HL-60 (cell line): Measurements from ENCODE around the gene SRGAP2B.
"Not testable (repeated sequence)": the region's sequence is repeated elsewhere in the genome, so short reads cannot be mapped to it uniquely, and the experiment has no call there.

ENCODE experiments used
- GABPA ChIP-seq: IDR thresholded peaks from 2 replicates; pipeline ENCODE4 v1.6.1; 2012; ENCODE audit warnings: low read depth
- POLR2AphosphoS5 ChIP-seq: IDR thresholded peaks from 2 replicates; pipeline ENCODE4 v1.6.1; 2012; ENCODE audit warnings: low read depth
- SPI1 ChIP-seq: IDR thresholded peaks from 2 replicates; pipeline ENCODE4 v1.6.1; 2012; ENCODE audit warnings: low read depth, mild to moderate bottlenecking, borderline replicate concordance
- TF ChIP-seq, protein P1 (sequence below): IDR thresholded peaks from one replicate; pipeline ENCODE4 v1.5.1; 2011; ENCODE audit warnings: low read length, control low read depth, inconsistent platforms; ENCODE audit not compliant: insufficient read depth
- TF ChIP-seq, protein P2 (sequence below): IDR thresholded peaks from 2 replicates; pipeline ENCODE4 v1.6.1; 2012; ENCODE audit warnings: low read depth; ENCODE audit not compliant: insufficient replicate concordance

DNA sequence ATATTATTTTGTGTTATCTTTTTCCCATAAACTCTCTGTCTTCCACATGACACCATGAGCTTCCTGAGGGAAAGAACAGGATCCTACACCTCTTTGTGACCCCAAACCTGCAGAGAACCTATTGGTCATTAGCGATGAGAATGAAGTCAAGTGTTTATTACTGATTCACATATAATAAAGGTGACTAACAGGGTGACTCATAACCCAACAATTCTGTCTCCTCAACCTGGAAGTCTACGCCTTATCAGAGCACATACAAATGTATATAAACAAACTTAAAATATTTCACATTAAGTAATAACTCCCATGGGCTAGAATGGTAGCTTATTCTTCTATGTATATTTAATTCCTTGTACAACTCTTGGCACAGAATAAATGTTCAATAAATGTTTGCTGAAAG lies 117.3 kb downstream of the SRGAP2B start:
- TF ChIP-seq, protein P1, sequence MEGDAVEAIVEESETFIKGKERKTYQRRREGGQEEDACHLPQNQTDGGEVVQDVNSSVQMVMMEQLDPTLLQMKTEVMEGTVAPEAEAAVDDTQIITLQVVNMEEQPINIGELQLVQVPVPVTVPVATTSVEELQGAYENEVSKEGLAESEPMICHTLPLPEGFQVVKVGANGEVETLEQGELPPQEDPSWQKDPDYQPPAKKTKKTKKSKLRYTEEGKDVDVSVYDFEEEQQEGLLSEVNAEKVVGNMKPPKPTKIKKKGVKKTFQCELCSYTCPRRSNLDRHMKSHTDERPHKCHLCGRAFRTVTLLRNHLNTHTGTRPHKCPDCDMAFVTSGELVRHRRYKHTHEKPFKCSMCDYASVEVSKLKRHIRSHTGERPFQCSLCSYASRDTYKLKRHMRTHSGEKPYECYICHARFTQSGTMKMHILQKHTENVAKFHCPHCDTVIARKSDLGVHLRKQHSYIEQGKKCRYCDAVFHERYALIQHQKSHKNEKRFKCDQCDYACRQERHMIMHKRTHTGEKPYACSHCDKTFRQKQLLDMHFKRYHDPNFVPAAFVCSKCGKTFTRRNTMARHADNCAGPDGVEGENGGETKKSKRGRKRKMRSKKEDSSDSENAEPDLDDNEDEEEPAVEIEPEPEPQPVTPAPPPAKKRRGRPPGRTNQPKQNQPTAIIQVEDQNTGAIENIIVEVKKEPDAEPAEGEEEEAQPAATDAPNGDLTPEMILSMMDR, result not testable (repeated sequence)
- not testable (repeated sequence) for TF ChIP-seq POLR2AphosphoS5, GABPA, SPI1
- TF ChIP-seq, protein P2, sequence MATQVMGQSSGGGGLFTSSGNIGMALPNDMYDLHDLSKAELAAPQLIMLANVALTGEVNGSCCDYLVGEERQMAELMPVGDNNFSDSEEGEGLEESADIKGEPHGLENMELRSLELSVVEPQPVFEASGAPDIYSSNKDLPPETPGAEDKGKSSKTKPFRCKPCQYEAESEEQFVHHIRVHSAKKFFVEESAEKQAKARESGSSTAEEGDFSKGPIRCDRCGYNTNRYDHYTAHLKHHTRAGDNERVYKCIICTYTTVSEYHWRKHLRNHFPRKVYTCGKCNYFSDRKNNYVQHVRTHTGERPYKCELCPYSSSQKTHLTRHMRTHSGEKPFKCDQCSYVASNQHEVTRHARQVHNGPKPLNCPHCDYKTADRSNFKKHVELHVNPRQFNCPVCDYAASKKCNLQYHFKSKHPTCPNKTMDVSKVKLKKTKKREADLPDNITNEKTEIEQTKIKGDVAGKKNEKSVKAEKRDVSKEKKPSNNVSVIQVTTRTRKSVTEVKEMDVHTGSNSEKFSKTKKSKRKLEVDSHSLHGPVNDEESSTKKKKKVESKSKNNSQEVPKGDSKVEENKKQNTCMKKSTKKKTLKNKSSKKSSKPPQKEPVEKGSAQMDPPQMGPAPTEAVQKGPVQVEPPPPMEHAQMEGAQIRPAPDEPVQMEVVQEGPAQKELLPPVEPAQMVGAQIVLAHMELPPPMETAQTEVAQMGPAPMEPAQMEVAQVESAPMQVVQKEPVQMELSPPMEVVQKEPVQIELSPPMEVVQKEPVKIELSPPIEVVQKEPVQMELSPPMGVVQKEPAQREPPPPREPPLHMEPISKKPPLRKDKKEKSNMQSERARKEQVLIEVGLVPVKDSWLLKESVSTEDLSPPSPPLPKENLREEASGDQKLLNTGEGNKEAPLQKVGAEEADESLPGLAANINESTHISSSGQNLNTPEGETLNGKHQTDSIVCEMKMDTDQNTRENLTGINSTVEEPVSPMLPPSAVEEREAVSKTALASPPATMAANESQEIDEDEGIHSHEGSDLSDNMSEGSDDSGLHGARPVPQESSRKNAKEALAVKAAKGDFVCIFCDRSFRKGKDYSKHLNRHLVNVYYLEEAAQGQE, result not testable (repeated sequence)
